Bronchial epithelial cell (primary cell): ENCODE data around the gene CCL3. TPM values are rescaled to one million over a fixed set of nuclear protein-coding genes. Genes with fewer than 3 reads are reported as not detected.
"Not testable (repeated sequence)": the region's sequence is repeated elsewhere in the genome, so short reads cannot be mapped to it uniquely, and the experiment has no call there.

Experiments used
- DNase-seq: peaks from one replicate; pipeline ENCODE4 v3.0.0-alpha.2; 2010; ENCODE audit warnings: low read depth
- FAIRE-seq: peaks from 2 replicates; lab custom pipeline; 2011; peaks lifted over from hg19 to GRCh38; lab: Jason Lieb, UNC
- H3K27me3 ChIP-seq: 2 replicates; pipeline ENCODE4 v1.5.1; 2011; ENCODE audit warnings: low read length; ENCODE audit not compliant: control insufficient read depth, insufficient read depth
- H3K36me3 ChIP-seq: 2 replicates; pipeline ENCODE4 v1.5.1; 2011; ENCODE audit warnings: low read length; ENCODE audit not compliant: control insufficient read depth, insufficient read depth
- H3K4me3 ChIP-seq: 2 replicates; pipeline ENCODE4 v1.5.1; 2011; ENCODE audit warnings: mild to moderate bottlenecking, low read depth, low read length, control low read depth
- total RNA-seq: library from RNA; depleted of rRNA; stranded (reverse); fragments of >200 nt; gene quantifications from 2 replicates; pipeline ENCODE4 v1.2.1, GENCODE V29; 2014
- TF ChIP-seq, protein P1 (sequence below): IDR thresholded peaks from 2 replicates; pipeline ENCODE4 v1.5.1; 2011; ENCODE audit warnings: mild to moderate bottlenecking, moderate library complexity, low read length, control low read depth, inconsistent platforms; ENCODE audit not compliant: insufficient read depth, severe bottlenecking

The CCL3 gene
- total RNA-seq, 1 donor from 2014 or later = not detected

DNA sequence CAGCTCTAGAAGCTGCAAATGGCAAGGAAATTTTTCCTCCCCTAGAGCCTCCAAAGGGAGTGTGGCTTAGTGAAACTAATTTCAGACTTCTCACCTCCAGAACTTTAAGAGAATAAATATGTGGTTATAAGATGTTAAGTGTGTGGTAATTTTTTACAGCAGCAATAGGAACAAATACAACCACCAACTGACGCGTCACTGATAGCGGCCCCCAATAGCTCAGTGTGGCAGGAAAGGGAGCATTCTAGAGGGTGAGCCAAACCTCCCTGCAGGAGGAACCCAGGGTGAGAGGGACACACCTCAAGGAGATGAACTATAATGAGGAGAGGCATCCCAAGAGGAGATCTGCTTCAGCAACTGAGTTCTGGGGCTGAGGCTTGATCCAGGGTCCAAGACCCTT, 17.7 kb upstream of the CCL3 start:
- H3K4me3 ChIP-seq = no peak overlapping the region
- H3K27me3 ChIP-seq = no peaks in the 10 kb centered on the region
- H3K36me3 ChIP-seq = no peaks in the 10 kb centered on the region
- no peak for FAIRE-seq
- TF ChIP-seq, protein P1, sequence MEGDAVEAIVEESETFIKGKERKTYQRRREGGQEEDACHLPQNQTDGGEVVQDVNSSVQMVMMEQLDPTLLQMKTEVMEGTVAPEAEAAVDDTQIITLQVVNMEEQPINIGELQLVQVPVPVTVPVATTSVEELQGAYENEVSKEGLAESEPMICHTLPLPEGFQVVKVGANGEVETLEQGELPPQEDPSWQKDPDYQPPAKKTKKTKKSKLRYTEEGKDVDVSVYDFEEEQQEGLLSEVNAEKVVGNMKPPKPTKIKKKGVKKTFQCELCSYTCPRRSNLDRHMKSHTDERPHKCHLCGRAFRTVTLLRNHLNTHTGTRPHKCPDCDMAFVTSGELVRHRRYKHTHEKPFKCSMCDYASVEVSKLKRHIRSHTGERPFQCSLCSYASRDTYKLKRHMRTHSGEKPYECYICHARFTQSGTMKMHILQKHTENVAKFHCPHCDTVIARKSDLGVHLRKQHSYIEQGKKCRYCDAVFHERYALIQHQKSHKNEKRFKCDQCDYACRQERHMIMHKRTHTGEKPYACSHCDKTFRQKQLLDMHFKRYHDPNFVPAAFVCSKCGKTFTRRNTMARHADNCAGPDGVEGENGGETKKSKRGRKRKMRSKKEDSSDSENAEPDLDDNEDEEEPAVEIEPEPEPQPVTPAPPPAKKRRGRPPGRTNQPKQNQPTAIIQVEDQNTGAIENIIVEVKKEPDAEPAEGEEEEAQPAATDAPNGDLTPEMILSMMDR = no peak
- DNase-seq = no peak

DNA sequence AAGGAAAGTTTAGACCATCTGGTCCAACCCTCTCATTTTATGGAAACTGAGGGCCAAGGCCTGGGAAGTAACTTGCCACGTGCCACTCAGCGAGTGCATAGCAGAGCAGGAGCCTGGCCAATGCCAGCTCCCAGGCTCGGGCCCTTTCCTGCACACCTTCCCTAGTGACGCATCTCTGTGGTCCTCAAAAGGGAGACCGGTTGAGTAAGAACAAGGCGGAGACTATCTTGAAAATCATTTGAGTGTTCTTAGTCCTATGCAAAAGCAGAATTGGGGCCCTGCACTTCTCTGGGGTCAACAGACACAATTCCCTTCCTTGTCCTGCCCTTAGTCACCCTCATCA, 16.5 kb upstream of the CCL3 start:
- no peak for FAIRE-seq
- DNase-seq = no peak
- TF ChIP-seq, protein P1 = no peak
- H3K4me3 ChIP-seq = no peak overlapping the region
- no peaks in the 10 kb centered on the region for H3K36me3 ChIP-seq
- no peaks in the 10 kb centered on the region for H3K27me3 ChIP-seq

DNA sequence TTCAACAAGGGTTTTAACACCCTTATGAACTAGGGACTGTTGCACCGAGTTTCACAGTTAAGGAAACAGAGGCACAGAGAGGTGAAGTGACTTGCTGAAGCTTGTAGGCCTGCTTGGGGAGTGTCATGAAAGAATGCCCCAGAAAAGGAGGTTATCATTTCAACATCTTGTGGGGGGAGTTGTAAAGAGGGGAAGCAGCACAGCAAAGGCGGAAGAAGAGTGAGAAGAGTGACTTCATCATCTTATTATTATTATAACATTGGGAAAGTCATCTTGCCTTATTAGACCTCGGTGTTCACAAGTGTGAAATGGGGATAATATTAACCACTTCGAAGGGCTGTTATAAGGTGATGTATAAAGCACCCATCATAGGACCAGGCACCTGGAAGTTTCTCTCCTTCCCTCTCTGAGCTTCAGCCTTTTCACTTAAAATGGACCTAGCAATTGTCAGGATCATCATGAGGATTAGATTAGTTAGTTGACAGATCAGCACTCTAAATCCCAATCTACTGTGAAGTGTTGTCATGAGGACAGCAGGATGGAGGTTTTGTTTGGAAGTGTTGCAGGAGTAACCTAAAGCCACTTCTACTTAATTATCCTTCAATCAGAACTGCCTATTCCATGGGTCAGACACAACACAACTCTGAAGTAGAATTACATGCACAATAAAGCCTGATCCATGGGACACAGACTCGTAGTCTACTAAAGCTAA, 16.0 kb upstream of the CCL3 start:
- Histone ChIP-seq H3K36me3 (no peaks in the 10 kb centered on the region), H3K27me3 (no peaks in the 10 kb centered on the region), H3K4me3 (no peak overlapping the region)
- TF ChIP-seq, protein P1 = no peak
- DNase-seq = no peak
- FAIRE-seq = no peak

DNA sequence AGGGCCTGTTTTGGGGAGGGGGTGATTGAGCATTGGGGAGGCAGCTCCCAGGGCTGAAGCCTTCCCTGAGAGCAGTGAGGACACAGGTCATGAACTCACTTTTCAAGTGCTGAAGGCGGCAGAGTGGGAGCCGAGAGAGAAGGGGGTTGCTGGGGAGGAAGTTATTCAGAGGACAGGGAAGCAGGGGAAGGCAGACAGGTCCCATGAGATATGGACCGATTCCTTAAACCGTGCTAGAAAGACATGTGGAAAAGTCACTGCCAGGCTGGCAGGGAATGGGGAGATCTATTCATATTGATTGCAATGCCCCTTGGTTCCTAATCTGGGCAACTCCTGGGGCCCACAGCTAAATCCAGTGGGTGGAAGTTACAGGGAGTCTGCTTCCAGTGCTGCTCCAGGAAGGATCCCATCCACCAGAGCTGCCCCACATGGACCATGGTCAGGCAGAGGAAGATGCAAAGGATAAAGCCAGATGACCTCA, 14.8 kb upstream of the CCL3 start:
- FAIRE-seq (no peak), DNase-seq (no peak)
- H3K27me3 ChIP-seq = no peaks in the 10 kb centered on the region
- no peak overlapping the region for H3K4me3 ChIP-seq
- H3K36me3 ChIP-seq = no peaks in the 10 kb centered on the region
- TF ChIP-seq, protein P1 = no peak

DNA sequence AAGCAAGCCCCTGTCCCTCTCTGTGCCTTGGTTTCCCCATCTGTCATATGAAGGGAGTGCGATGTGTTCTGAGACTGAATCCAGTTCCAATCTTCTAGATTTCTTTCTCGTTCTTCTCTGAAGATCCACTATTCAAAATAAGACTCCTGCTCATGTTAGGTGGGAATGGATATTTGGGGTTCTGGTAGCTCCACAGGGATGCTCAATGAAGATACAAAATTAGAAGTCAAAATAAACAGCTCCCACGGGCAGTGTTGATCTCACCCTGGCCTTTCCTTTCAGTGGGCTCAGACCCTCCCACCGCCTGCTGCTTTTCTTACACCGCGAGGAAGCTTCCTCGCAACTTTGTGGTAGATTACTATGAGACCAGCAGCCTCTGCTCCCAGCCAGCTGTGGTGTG, 14.3 kb upstream of the CCL3 start:
- H3K36me3 ChIP-seq, H3K27me3 ChIP-seq, DNase-seq, FAIRE-seq, H3K4me3 ChIP-seq: not testable (repeated sequence)

DNA sequence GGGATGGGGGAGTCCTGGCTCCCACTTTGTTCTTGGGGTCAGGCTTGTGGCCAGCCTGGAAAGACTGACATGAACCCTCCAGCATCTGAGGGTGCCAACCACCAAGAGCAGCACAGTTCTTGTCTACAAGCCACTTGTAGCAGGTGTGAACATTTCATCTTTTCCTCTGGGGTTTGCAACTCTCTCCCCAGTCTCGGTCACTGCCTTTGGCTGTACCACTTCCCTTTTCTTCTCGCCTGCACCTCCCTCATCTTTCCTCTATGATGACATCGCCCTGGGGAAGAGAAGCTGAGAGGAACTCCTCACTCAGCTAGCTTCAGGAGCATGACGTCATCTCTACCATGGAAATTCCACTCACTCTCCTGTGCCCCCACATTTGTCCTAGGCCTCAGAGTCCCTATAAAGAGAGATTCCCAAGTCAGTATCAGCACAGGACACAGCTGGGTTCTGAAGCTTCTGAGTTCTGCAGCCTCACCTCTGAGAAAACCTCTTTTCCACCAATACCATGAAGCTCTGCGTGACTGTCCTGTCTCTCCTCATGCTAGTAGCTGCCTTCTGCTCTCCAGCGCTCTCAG, 13.5 kb upstream of the CCL3 start, which contains the start of gene CCL4:
TSS of gene CCL4 (plus strand) at position 427 of the 575 bp plus-strand sequence. CDS start at position 506, 79 bp downstream.
- not testable (repeated sequence) for H3K27me3 ChIP-seq, H3K4me3 ChIP-seq, DNase-seq, H3K36me3 ChIP-seq, FAIRE-seq

DNA sequence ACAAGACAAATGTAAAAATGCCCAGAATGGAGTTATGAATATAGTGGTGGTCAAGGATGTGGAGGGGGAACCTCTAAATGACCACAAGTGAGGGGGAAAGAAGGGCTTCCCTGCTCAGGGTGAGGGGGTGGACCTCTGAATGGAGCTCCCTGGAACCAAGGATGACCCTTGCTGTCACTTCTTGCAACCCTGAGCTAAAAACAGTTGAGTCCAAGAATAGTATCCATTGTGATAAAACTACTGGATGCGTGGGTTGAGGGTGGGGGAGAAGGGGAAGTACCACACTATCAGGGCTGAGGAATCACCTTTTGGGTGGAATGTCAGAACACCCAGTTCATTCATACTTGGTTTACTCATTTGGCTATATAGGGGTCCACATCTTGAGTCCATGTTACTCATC, 9.1 kb upstream of the CCL3 start:
- not testable (repeated sequence) for FAIRE-seq

More for the DNA sequence above, 9.1 kb upstream of the CCL3 start:
- not testable (repeated sequence) for H3K36me3 ChIP-seq, H3K27me3 ChIP-seq, DNase-seq, H3K4me3 ChIP-seq
